Motor neuron (in vitro differentiated cells): Measurements from ENCODE around the gene CACFD1. TPM values are rescaled to one million over a fixed set of nuclear protein-coding genes. Genes with fewer than 3 reads are reported as not detected.
A peak's percentile ranks its signal among the peaks of the same experiment; 100 is the strongest.

Experiments
- ATAC-seq, 8 experiments: fragments of 200-7000 bp; cut with Tn5 transposase; replicated peaks in 6 of 8; 2 replicates each; pipeline ENCODE4 v1.8.0; 2021; ENCODE audit warnings: mild to moderate bottlenecking in 8 of 8, moderate library complexity in 8 of 8
- H3K27ac ChIP-seq, 2 donors: fragments of 250-450 bp; sonication (Bioruptor Pico); 2 replicates each; pipeline ENCODE4 v1.9.0; 2021; ENCODE audit warnings: antibody characterized with exemption in 2 of 2, mild to moderate bottlenecking in 2 of 2, moderate library complexity in 1 of 2
- H3K4me1 ChIP-seq, 2 donors: fragments of 250-450 bp; sonication (Bioruptor Pico); replicated peaks in 1 of 2; 2 replicates each; pipeline ENCODE4 v1.6.1; 2021; ENCODE audit warnings: antibody characterized with exemption in 2 of 2, mild to moderate bottlenecking in 2 of 2, moderate library complexity in 1 of 2
- H3K4me3 ChIP-seq, 5 donors: fragments of 250-450 bp; sonication (Bioruptor Pico); 2 replicates each; pipeline ENCODE4 v1.9.0; 2021; ENCODE audit warnings: antibody characterized with exemption in 5 of 5, mild to moderate bottlenecking in 5 of 5, moderate library complexity in 4 of 5
- WGBS, 10 experiments: fragments of 450-650 bp; shearing (Covaris generic); methylation state at CpG; one replicate each; pipeline ENCODE4 v1.0.0; 2022; 5-methylcytosine and 5-hydroxymethylcytosine counted together
- in situ Hi-C, 9 experiments: fragments of 400-800 bp; cut with MboI; loops; one replicate each; pipeline ENCODE4 v1.15.0; 2021; ENCODE audit warnings: low sequenced_read_pairs in 9 of 9, low pct_unique_long_range_greater_than_20kb in 2 of 9; ENCODE audit not compliant: unreplicated experiment in 9 of 9
- total RNA-seq, 8 experiments: library from RNA; unstranded; fragments of 300-600 nt; gene quantifications; 2 replicates each; pipeline versions ENCODE4 v1.2.3 to v1.2.4, GENCODE V29; 2022

CACFD1 gene
- total RNA-seq, 8 experiments from 2014 or later, result 8.5 to 32.0 (median 21.2) TPM

- Histone ChIP-seq H3K27ac (no peak overlapping the region), H3K4me3 (no peak overlapping the region), H3K4me1 (peaks cover 11 to 12% of the 10 kb centered on the region in 2 donors)
- 25 to 80% (median 71%) methylated on average over 2 to 5 of the region's 9 CpGs; no CpG with 5 or more reads in 6 of the 10 experiments for WGBS, 10 experiments
- ATAC-seq, result no peak
- in situ Hi-C loops, result loop anchor here in 5 of 9 experiments (10.0 to 25.0 kb wide), 4 partner anchors 119 to 471 kb away; partner anchors contain the start of gene GTF3C5 (in 2 of the 5)
Observed at GRCh38 chr9:133483611-133484010, 23.8 kb downstream of the CACFD1 start.

- H3K27ac ChIP-seq, result no peak overlapping the region
- H3K4me3 ChIP-seq, result no peak overlapping the region
- in situ Hi-C loops, result loop anchor here in 5 of 9 experiments (10.0 to 25.0 kb wide), 4 partner anchors 120 to 473 kb away; partner anchors contain the start of gene GTF3C5 (in 2 of the 5)
- peaks cover 8 to 9% of the 10 kb centered on the region in 2 donors for H3K4me1 ChIP-seq
- 53 to 88% (median 73%) methylated on average over 2 to 5 of the region's 22 CpGs; no CpG with 5 or more reads in 7 of the 10 experiments for WGBS, 10 experiments
- peak in 7 of 8 experiments; percentile 9 to 80 (median 50) for ATAC-seq
Observed at GRCh38 chr9:133484671-133485437, 25.1 kb downstream of the CACFD1 start.

DNA sequence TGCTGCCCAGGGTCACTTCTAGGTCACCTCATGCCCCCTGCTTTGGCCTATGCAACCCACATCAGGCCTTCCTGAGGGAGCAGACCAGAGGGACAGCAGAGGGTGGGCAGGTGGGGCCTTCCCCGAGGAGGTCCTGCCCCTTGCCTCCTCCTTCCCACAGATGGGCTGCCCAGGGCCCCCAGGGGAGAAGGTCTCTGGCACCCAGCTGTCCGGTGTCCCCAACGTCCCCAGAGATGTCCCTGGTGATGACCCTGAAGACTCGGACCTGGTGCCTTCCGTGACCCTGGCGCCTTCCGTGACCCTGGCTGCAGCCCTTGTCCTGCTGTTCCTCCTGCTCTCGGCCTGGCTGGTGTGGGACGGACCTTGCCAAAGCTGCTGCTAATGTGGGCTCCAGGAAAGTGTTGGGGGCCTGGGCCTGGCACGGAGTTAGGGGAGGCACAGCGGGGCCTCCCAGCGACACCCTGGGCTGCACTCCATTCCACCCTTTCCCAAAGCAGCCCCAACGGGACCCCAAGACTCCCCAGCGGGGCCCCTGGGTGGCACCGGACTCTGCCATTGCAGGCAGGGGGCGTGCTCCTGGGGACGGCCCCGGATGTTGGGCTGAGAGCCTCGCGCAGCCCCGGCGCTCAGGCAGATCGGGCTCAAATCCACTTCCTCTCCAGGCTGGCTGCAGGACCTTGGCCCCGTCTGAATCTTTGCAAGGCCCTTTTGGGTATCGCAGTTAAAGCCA is 25.9 kb downstream of the CACFD1 start:
- Histone ChIP-seq H3K27ac (no peak overlapping the region), H3K4me1 (peaks cover 7 to 8% of the 10 kb centered on the region in 2 donors), H3K4me3 (no peak overlapping the region)
- 87% methylated on average over 4 of the region's 25 CpGs; no CpG with 5 or more reads in 9 of the 10 experiments for WGBS, 10 experiments
- in situ Hi-C loops, result loop anchor here in 5 of 9 experiments (10.0 to 25.0 kb wide), 4 partner anchors 121 to 473 kb away; partner anchors contain the start of gene GTF3C5 (in 2 of the 5)
- ATAC-seq, result peak in 5 of 8 experiments; percentile 6 to 67 (median 12)

DNA sequence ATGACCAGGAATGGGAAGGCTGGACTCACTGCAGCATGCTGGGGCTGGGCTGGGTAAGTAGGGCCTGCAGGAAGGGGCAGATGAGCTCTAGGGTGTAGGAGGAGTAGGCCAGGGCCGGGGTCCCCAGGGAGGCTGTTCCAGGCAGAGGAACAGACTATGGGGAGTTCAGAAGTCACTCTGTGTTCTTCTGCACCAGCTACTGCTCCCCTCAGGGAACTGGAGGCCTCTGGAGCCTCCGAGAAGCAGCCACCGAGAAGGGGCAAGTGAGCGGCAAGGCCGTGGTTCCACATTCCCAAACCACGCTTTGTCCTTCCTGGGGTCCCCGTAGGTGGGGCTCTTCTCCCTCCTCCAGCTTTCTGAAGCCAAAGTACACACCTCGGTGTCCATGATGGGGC is 27.6 kb downstream of the CACFD1 start:
- peaks cover 7 to 8% of the 10 kb centered on the region in 2 donors for H3K4me1 ChIP-seq
- H3K27ac ChIP-seq, result no peak overlapping the region
- no peak for ATAC-seq
- 13 to 100% (median 89%) methylated on average over 1 to 5 of the region's 8 CpGs; no CpG with 5 or more reads in 5 of the 10 experiments for WGBS, 10 experiments
- in situ Hi-C loops, result loop anchor here in 5 of 9 experiments (10.0 to 25.0 kb wide), 4 partner anchors 123 to 475 kb away; partner anchors contain the start of gene GTF3C5 (in 2 of the 5)
- H3K4me3 ChIP-seq, result no peak overlapping the region

DNA sequence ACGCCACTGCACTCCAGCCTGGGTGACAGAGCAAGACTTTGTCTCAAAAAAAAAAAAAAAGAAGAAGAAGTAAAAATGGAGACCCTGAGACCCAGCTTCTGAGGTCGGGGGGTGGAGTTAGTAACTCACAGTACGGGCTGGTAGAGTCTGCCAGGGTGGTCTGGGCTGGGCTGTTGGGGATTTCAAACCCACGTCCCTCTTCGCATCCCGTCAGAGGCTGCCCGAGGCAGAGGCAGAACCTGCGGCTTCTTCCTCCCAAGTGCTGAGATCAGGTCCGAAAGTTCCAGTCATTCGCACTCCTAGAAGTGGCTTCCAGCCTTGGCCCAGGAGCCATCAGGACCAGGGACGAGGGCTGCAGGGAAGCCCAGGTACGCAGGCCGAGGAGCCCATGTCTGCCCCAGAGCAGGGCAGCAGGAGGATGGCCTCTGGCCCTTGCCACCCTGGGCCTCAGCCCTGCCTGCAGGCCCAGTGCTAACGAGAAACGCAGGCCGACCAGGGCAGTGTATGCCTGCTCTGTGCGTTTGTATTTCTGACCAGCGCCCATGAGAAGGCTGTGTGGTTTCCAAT is 29.0 kb downstream of the CACFD1 start:
- WGBS, 10 experiments, result 50 to 100% (median 78%) methylated on average over 2 to 7 of the region's 18 CpGs; no CpG with 5 or more reads in 4 of the 10 experiments
- Histone ChIP-seq H3K4me3 (no peak overlapping the region), H3K4me1 (peaks cover 7 to 8% of the 10 kb centered on the region in 2 donors), H3K27ac (no peak overlapping the region)
- in situ Hi-C loops, result loop anchor here in 5 of 9 experiments (10.0 to 25.0 kb wide), 4 partner anchors 124 to 476 kb away; partner anchors contain the start of gene GTF3C5 (in 2 of the 5)
- ATAC-seq, result no peak

- peaks cover 7 to 8% of the 10 kb centered on the region in 2 donors for H3K4me1 ChIP-seq
- no peak overlapping the region for H3K4me3 ChIP-seq
- WGBS, 10 experiments, result 20 to 88% (median 61%) methylated on average over 1 to 10 of the region's 19 CpGs; no CpG with 5 or more reads in 4 of the 10 experiments
- no peak for ATAC-seq
- no peak overlapping the region for H3K27ac ChIP-seq
- in situ Hi-C loops, result loop anchor here in 5 of 9 experiments (10.0 to 25.0 kb wide), 4 partner anchors 125 to 477 kb away; partner anchors contain the start of gene GTF3C5 (in 2 of the 5)
Observed at GRCh38 chr9:133489253-133490190, 29.7 kb downstream of the CACFD1 start.

DNA sequence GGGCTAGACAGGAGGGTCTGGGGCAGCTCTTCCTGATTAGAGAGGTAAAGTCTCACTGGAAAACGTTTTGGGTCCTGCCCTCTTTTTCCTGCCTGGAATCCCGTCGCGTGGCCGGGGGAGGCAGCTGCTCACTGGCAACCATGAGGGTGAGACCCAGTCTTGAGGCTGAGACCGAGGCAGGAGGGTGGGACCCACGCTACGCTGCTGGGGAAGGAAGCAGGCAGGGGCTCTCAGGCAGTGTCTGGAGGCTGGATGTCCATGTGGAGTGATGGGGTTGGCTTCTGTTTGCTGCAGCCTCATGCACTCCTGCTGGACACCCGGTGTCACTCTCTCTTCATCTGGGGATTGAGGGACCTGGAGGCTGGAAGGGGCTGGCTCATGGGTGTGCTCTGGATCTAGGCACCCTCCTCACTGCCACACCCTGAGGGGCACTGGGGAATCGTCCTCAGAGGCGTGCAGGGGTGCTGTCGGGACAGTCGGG is 30.5 kb downstream of the CACFD1 start:
- Histone ChIP-seq H3K4me3 (no peak overlapping the region), H3K4me1 (peaks cover under 1 to 2% of the 10 kb centered on the region in 2 donors), H3K27ac (no peak overlapping the region)
- in situ Hi-C loops, result loop anchor here in 5 of 9 experiments (25.0 kb wide), 3 partner anchors 303 to 478 kb away; partner anchors contain the start of gene GTF3C5 (in 2 of the 5)
- ATAC-seq, result no peak
- 40 to 63% (median 57%) methylated on average over 1 to 7 of the region's 13 CpGs; no CpG with 5 or more reads in 6 of the 10 experiments for WGBS, 10 experiments

DNA sequence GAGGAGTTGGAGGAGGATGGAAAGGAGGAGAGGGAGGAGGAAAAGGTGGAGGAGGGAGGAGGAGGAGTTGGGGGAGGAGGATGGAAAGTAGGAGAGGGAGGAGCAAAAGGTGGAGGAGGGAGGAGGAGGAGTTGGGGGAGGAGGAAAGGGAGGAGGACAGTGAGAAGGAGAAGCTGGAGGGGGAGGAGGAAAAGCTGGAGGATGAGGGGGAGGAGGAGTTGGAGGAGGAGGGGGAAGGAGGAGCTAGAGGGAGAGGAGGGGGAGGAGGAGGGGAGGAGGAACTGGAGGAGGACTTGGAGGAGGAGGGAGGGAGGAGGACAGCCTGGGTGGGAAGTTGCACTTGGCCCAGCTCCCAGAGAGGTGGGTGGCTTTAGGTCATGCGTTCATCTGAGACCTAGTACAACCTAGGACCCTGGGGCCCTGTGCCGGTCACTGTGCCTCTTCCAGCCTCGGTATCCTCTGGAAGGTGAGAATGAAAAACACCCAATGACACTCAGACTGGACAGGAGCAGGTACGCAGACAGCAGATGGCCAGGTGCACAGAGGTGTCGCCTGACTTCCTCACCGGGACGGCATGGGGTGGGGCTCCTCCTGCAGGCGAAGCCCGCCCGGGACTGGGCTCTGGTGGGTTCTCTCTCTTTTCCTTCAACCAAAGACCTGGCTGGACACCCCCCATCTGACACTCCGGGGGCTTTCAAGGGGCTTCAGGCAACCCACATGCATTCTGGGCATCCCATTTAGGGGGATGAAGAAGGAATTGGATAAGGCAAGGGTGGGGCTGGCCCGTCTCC is 31.3 kb downstream of the CACFD1 start:
- no peak for ATAC-seq
- 60 to 73% (median 60%) methylated on average over 1 to 3 of the region's 12 CpGs; no CpG with 5 or more reads in 7 of the 10 experiments for WGBS, 10 experiments
- Histone ChIP-seq H3K4me3 (no peak overlapping the region), H3K4me1 (no peaks in the 10 kb centered on the region), H3K27ac (no peak overlapping the region)
- in situ Hi-C loops, result loop anchor here in 5 of 9 experiments (25.0 kb wide), 3 partner anchors 304 to 479 kb away; partner anchors contain the start of gene GTF3C5 (in 2 of the 5)

DNA sequence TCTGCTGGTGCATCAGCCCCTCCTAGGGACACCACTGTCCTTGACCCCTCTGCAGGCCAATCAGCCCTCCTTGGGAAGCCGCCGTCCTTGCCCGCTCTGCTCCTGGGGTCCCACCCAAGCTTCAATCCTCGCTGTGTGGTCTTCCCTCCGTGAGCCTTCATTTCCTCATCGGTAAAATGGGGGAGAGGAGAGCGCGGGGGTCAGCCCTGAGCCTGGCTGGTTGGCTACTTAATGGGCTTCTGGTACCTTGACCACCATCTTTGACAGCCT is 31.8 kb downstream of the CACFD1 start:
- Histone ChIP-seq H3K4me3 (no peak overlapping the region), H3K4me1 (peaks cover 0 to under 1% of the 10 kb centered on the region in 2 donors), H3K27ac (no peak overlapping the region)
- 78 to 100% (median 88%) methylated on average over 1 to 5 of the region's 8 CpGs; no CpG with 5 or more reads in 6 of the 10 experiments for WGBS, 10 experiments
- ATAC-seq, result no peak
- in situ Hi-C loops, result loop anchor here in 5 of 9 experiments (25.0 kb wide), 3 partner anchors 304 to 479 kb away; partner anchors contain the start of gene GTF3C5 (in 2 of the 5)

DNA sequence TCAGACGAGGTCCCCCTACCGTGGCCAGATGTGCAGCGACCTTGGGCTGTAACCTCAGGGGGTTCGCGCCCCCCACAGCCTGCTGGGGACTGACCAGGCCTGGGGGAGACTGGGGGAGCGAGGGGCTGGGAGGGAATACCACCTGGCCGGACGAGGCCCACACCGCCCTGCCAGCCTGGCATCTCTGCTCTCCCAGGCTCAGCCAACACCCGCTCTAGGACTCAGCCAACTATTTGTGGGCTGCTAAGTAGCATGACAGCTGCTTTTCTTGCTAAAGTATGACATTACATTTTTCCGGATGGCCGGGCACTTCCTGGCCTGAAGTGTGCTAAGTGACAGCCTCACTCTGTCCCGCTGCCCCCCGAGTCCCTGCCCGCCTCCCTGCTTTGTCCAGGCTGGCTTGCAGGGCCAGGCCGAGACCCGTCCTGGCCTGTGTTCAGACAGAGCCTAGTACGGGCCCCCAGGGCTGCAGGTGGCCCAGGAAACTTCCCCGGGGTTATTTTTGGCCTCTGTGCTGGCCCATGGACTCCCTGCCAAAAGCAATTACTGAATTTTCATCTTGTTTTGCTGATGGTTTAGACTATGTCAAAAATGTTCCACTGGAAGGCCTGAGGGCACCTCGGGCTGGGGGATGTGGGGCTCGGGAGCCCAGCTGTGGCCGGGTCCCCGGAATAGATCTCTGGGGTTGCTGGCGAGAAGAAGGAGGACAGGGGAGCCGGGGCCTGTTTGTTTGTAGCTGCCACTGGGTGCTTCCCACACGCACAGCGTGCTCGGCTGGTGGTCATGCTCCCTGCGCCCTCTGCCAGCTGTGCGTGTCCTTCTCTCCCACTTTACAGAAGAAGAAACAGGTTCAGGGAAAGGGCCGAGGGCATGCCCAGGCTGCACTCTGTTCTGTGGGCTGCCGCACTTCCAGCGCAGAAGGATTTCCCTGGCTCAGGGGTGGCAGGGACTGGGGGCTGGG is 32.6 kb downstream of the CACFD1 start:
- ATAC-seq, result peak in 4 of 8 experiments; percentile 26 to 64 (median 54)
- Histone ChIP-seq H3K4me1 (peaks cover 6 to 8% of the 10 kb centered on the region in 2 donors), H3K4me3 (no peak overlapping the region), H3K27ac (no peak overlapping the region)
- in situ Hi-C loops, result loop anchor here in 5 of 9 experiments (25.0 kb wide), 3 partner anchors 305 to 480 kb away; partner anchors contain the start of gene GTF3C5 (in 2 of the 5)
- WGBS, 10 experiments, result 40 to 80% (median 60%) methylated on average over 1 to 5 of the region's 33 CpGs; no CpG with 5 or more reads in 5 of the 10 experiments
